Prostate gland (tissue), 2 donors: ENCODE data around the gene CRBN. TPM values are rescaled to one million over a fixed set of nuclear protein-coding genes. Genes with fewer than 3 reads are reported as not detected.

Experiments used
- DNase-seq: peaks from one replicate; pipeline ENCODE4 v3.0.0-alpha.2; 2019; ENCODE audit warnings: low spot score
- H3K27ac ChIP-seq, 2 donors: fragments of 200-600 bp; sonication (generic); 2 replicates each; pipeline ENCODE4 v1.5.1; 2017 to 2019
- H3K27me3 ChIP-seq: fragments of 200-600 bp; sonication (generic); replicated peaks from 2 replicates; pipeline ENCODE4 v1.5.1; 2019; ENCODE audit not compliant: insufficient read depth
- H3K36me3 ChIP-seq, 2 donors: fragments of 200-600 bp; sonication (generic); 1 replicate in 1 of 2; 2 replicates in 1 of 2; pipeline versions ENCODE4 v1.5.1 to v1.8.1; 2017 to 2019
- H3K4me1 ChIP-seq: fragments of 200-600 bp; sonication (generic); replicated peaks from 2 replicates; pipeline ENCODE4 v1.5.1; 2019
- H3K4me3 ChIP-seq, 2 donors: fragments of 200-600 bp; sonication (generic); 2 replicates each; pipeline ENCODE4 v1.5.1; 2017 to 2019
- H3K9me3 ChIP-seq: fragments of 200-600 bp; sonication (generic); 2 replicates; pipeline ENCODE4 v1.5.1; 2017
- POLR2A ChIP-seq: fragments of 450-650 bp; IDR thresholded peaks from one replicate; pipeline ENCODE4 v1.6.1; 2016; ENCODE audit warnings: antibody characterized with exemption, mild to moderate bottlenecking
- POLR2AphosphoS5 ChIP-seq: sonication (generic); formaldehyde crosslinking; IDR thresholded peaks from one replicate; pipeline ENCODE4 v1.6.1; 2017; ENCODE audit warnings: antibody characterized with exemption
- WGBS: methylation state at CpG from one replicate; pipeline ENCODE4 v1.1.5; 2018; 5-methylcytosine and 5-hydroxymethylcytosine counted together
- intact Hi-C: fragments of 100-400 bp; cut with DNase I; formaldehyde crosslinking; loops from one replicate; pipeline ENCODE4 v1.14.2; 2022
- total RNA-seq, 2 donors: library from RNA; depleted of rRNA; stranded (reverse); fragments of >200 nt; gene quantifications; one replicate each; pipeline ENCODE4 v1.1.0, GENCODE V29; 2016
- TF ChIP-seq, protein P1 (sequence below), 4 experiments: fragments of 200-600 bp in 2 of 4; fragments of 450-650 bp in 2 of 4; sonication (generic) in 2 of 4; IDR thresholded peaks; 1 replicate in 3 of 4; 2 replicates in 1 of 4; pipeline ENCODE4 v1.5.1; 2016 to 2019; ENCODE audit warnings: antibody characterized with exemption in 4 of 4, mild to moderate bottlenecking in 2 of 4, moderate library complexity in 2 of 4

Gene CRBN
- total RNA-seq, 2 donors from 2014 or later: 69.4 to 83.4 TPM

DNA sequence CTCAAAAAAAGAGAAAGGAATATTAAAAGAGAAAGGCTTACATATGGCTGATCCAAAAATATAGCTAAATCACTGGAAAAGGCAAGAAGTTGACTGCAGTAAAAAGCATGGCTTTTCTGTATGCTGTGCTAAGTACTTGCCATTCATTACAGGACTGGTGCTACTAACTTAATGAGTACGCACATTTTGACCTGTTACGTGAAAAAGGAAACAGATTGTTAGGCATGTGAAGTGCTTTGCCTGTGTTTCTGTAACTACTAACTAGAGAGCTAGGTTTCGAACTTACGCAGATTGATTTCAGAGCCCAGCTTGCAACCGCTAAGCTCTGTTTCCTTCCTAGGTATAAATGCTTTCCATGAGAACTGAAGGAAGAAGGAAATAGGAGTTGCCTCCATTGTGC is 49.9 kb downstream of the CRBN start:
- TF ChIP-seq, protein P1, sequence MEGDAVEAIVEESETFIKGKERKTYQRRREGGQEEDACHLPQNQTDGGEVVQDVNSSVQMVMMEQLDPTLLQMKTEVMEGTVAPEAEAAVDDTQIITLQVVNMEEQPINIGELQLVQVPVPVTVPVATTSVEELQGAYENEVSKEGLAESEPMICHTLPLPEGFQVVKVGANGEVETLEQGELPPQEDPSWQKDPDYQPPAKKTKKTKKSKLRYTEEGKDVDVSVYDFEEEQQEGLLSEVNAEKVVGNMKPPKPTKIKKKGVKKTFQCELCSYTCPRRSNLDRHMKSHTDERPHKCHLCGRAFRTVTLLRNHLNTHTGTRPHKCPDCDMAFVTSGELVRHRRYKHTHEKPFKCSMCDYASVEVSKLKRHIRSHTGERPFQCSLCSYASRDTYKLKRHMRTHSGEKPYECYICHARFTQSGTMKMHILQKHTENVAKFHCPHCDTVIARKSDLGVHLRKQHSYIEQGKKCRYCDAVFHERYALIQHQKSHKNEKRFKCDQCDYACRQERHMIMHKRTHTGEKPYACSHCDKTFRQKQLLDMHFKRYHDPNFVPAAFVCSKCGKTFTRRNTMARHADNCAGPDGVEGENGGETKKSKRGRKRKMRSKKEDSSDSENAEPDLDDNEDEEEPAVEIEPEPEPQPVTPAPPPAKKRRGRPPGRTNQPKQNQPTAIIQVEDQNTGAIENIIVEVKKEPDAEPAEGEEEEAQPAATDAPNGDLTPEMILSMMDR (IDR thresholded peaks at IDR 0.05): no peak
- no peak for TF ChIP-seq POLR2A
- TF ChIP-seq POLR2AphosphoS5: no peak
- DNase-seq: no peak
- intact Hi-C loops: no loop called here
- Histone ChIP-seq H3K4me3 (no peak overlapping the region), H3K27ac (peak overlapping the region in 1 of 2 donors; percentile 31), H3K9me3 (no peaks in the 10 kb centered on the region), H3K27me3 (no peaks in the 10 kb centered on the region), H3K36me3 (no peaks in the 10 kb centered on the region), H3K4me1 (no peaks in the 10 kb centered on the region)
- 75% methylated on average over 5 of the region's 5 CpGs for WGBS

DNA sequence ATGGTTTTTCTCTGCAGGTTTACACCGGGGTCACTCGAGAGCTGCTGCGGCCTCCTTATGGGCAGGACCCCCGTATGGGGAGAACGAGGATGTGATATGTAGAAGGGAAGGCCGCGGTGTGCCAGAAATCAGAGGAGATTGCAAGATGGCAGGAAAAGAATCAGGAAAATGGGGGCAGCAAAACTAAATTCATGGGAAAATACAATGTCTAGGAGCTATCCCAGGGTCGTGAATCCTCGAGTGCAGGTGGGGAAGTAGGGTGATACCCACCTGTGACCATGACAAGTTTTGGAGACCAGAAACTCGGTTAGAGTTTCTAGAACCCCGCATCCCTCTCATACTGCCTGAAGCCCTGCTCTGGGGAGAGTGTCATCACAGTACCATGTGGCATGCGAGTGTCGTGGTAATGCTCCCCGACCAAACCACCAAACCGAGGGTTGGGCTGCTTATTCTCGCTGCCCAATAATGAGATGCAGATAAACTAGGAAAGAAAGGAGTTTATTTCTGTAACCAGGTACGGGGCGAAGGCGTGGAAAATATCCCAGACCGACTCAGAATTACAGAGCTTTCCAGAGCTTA is 52.0 kb downstream of the CRBN start:
- intact Hi-C loops: no loop called here
- DNase-seq: no peak
- TF ChIP-seq, protein P1 (IDR thresholded peaks at IDR 0.05): no peak
- TF ChIP-seq POLR2AphosphoS5: no peak
- TF ChIP-seq POLR2A: no peak
- Histone ChIP-seq H3K27ac (peak overlapping the region; percentile 86 to 93), H3K36me3 (no peaks in the 10 kb centered on the region), H3K4me3 (peak overlapping the region; percentile 77 to 80), H3K27me3 (no peaks in the 10 kb centered on the region), H3K9me3 (no peaks in the 10 kb centered on the region), H3K4me1 (no peaks in the 10 kb centered on the region)
- 26% methylated on average over 20 of the region's 20 CpGs for WGBS

DNA sequence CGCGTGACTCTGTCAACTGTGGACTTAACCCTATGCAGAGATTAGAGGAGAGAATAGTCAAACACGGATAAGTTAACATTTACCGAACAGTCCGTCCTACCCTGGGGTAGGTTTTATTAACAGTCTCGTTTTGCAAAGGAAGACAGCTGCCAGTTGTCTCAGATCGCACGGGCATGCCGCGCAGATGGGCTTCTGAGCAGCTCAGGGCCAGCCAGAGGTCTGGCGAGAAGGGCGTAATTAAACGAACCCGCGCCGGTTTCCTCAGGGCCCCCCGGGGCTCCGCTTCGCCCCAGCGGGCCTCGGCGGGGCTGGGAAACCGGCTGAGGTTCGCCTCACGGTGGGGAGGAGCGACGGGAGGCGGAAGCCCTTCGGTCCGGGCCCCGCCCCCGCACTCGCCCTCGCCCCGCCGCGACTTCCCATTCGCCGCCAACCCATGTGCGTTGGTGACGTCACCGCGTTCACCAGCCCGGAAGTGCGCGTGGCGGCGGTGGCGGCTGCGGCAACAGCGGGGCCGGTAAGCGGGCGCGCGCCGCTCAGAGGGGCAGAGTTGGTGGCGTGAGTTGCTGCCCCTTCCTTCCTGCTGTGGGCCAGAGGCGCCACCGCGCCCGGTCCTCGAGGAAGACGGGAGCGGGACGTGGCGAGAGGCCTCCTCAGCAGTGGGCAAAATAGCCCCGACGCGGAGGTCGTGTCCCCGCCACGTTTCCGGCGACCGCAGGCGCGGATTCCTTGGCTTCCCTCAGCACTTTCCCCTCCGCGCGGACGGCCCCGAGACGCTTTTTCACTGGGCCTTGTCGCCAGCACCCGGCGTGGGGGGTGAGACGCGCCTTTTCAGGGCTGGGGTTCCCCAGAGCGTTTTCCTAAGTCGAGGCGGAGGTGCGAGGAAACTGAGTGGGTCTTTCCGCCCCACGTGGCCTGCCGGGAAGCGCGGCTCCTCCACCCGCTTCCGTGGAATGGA is 52.7 kb downstream of the CRBN start, which contains the start of gene TRNT1:
Gene TRNT1, plus strand, starts transcription at position 464 of the 955 bp plus-strand sequence. CDS start 2,101 bp downstream, outside the sequence.
- Histone ChIP-seq H3K4me3 (peak within 1 kb of the TSS; percentile 77 to 80), H3K9me3 (no peaks in the 10 kb centered on the region), H3K27me3 (no peaks in the 10 kb centered on the region), H3K27ac (peak within 1 kb of the TSS; percentile 86 to 93), H3K4me1 (no peaks in the 10 kb centered on the region), H3K36me3 (no peaks in the 10 kb centered on the region)
- peak; percentile 95 for DNase-seq
- under 1% methylated on average over 89 of the region's 100 CpGs for WGBS
- TF ChIP-seq POLR2A (peak; percentile 78), POLR2AphosphoS5 (peak; percentile 87)
- TF ChIP-seq, protein P1 (IDR thresholded peaks at IDR 0.05): peak in 1 of 4 experiments; percentile 2
- intact Hi-C loops: no loop called here

DNA sequence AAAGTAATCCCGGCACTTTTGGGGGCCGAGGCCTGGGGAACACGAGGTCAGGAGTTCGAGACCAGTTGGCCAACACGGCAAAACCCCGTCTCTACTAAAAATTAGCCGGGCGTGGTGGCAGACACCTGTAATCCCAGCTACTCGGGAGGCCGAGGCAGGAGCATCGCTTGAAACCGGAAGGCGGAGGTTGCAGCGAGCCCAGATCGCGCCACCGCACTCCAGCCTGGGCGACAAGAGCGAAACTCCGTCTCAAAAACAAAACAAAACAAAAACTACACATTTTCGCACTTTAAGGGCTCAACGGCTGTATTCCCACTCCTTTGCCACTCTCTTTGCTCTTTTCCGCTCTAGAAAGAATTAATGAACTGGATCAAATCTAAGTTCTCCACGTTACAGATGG is 53.5 kb downstream of the CRBN start:
- peak overlapping the region; percentile 77 to 80 for H3K4me3 ChIP-seq
- no peaks in the 10 kb centered on the region for H3K4me1 ChIP-seq
- H3K27ac ChIP-seq: peak overlapping the region; percentile 86 to 93
- H3K27me3 ChIP-seq: no peaks in the 10 kb centered on the region
- WGBS: 87% methylated on average over 24 of the region's 24 CpGs
- no peak for TF ChIP-seq POLR2A
- TF ChIP-seq, protein P1 (IDR thresholded peaks at IDR 0.05): no peak
- TF ChIP-seq POLR2AphosphoS5: no peak
- no peak for DNase-seq
- no peaks in the 10 kb centered on the region for H3K9me3 ChIP-seq
- intact Hi-C loops: no loop called here
- no peaks in the 10 kb centered on the region for H3K36me3 ChIP-seq
